GM12878 (cell line): ENCODE measurements around the gene DOCK7. TPM values are rescaled to one million over a fixed set of nuclear protein-coding genes. Genes with fewer than 3 reads are reported as not detected.

Experiments used
- ATAC-seq: fragments of 200-7000 bp; cut with Tn5 transposase; 3 replicates; pipeline ENCODE4 v1.9.1; 2020; ENCODE audit warnings: mild to moderate bottlenecking, moderate library complexity
- BruUV-seq: library from RNA; stranded (reverse); fragments of 400-500 nt; replicated peaks from 2 replicates; lab custom pipeline; 2021; lab: Mats Ljungman, UMichigan
- CTCF ChIA-PET: fragments of 300-600 bp; sonication (Branson Sonifier 250); formaldehyde crosslinking; extraction: SDS; loops from one replicate; lab custom pipeline; 2021; ENCODE audit warnings: inconsistent platforms; lab: Yijun Ruan, JAX
- POLR2A ChIA-PET: fragments of 350-600 bp; formaldehyde crosslinking; extraction: SDS; loops from one replicate; lab custom pipeline; 2021; ENCODE audit warnings: inconsistent platforms; lab: Charles Lee
- RAD21 ChIA-PET: fragments of 300-600 bp; sonication (Branson Sonifier 250); formaldehyde crosslinking; loops from one replicate; lab custom pipeline; 2023; ENCODE audit warnings: antibody characterized with exemption; ENCODE audit not compliant: unreplicated experiment; lab: Charles Lee
- SMC1A ChIA-PET: fragments of 300-600 bp; sonication (Branson Sonifier 250); formaldehyde crosslinking; loops from one replicate; lab custom pipeline; 2023; ENCODE audit not compliant: unreplicated experiment, uncharacterized antibody; lab: Charles Lee
- DNase-seq: peaks from one replicate; pipeline ENCODE4 v3.0.0-alpha.2; 2011; ENCODE audit warnings: low read depth, low spot score
- FAIRE-seq: peaks from 3 replicates; lab custom pipeline; 2011; peaks lifted over from hg19 to GRCh38; lab: Jason Lieb, UNC
- H2AFZ ChIP-seq: 2 replicates; pipeline ENCODE4 v1.6.0; 2011; ENCODE audit warnings: low read depth, low read length, control low read depth; ENCODE audit not compliant: control insufficient read depth
- H3K27ac ChIP-seq: 2 replicates; pipeline ENCODE4 v1.5.1; 2011; ENCODE audit warnings: control low read depth; ENCODE audit not compliant: control insufficient read depth, insufficient read depth
- H3K27me3 ChIP-seq, 2 experiments: replicated peaks in 1 of 2; 2 replicates each; pipeline versions ENCODE4 v1.6.0 to v1.6.1; 2011; ENCODE audit warnings: low read length in 1 of 2; ENCODE audit not compliant: control insufficient read depth in 2 of 2, insufficient read depth in 2 of 2
- H3K36me3 ChIP-seq, 2 experiments: 2 replicates each; pipeline ENCODE4 v1.5.1; 2011; ENCODE audit warnings: low read length in 1 of 2; ENCODE audit not compliant: control insufficient read depth in 2 of 2, insufficient read depth in 2 of 2
- H3K4me1 ChIP-seq: 2 replicates; pipeline ENCODE4 v1.6.1; 2011; ENCODE audit warnings: mild to moderate bottlenecking, low read length, moderate library complexity, mixed read lengths; ENCODE audit not compliant: control insufficient read depth, insufficient read depth
- H3K4me2 ChIP-seq: 2 replicates; pipeline ENCODE4 v1.6.0; 2011; ENCODE audit warnings: control low read depth; ENCODE audit not compliant: control insufficient read depth, insufficient read depth
- H3K4me3 ChIP-seq: fragments of 200-600 bp; sonication (generic); 2 replicates; pipeline ENCODE4 v1.5.1; 2016
- H3K79me2 ChIP-seq: 2 replicates; pipeline ENCODE4 v1.6.0; 2011; ENCODE audit warnings: low read length; ENCODE audit not compliant: control insufficient read depth, insufficient read depth
- H3K9ac ChIP-seq: 2 replicates; pipeline ENCODE4 v1.8.0; 2011; ENCODE audit warnings: low read length, control low read depth, mixed read lengths; ENCODE audit not compliant: control insufficient read depth, insufficient read depth
- H3K9me3 ChIP-seq: replicated peaks from 3 replicates; pipeline ENCODE4 v1.5.1; 2011; ENCODE audit warnings: mild to moderate bottlenecking, low read length; ENCODE audit not compliant: control insufficient read depth, insufficient read depth
- H4K20me1 ChIP-seq: 2 replicates; pipeline ENCODE4 v1.6.0; 2011; ENCODE audit not compliant: control insufficient read depth, insufficient read depth
- BCL11A ChIP-seq: IDR thresholded peaks from 2 replicates; pipeline ENCODE4 v1.6.1; 2011; ENCODE audit warnings: low read depth, low read length
- BHLHE40 ChIP-seq, 2 experiments: fragments of 450-650 bp in 1 of 2; IDR thresholded peaks; 2 replicates each; pipeline ENCODE4 v1.6.1; 2011 to 2017; ENCODE audit warnings: low read depth in 2 of 2, borderline replicate concordance in 1 of 2, improper control_type of control experiment in 1 of 2, low read length in 1 of 2, mild to moderate bottlenecking in 1 of 2
- CBX3 ChIP-seq: fragments of 200-600 bp; sonication (generic); IDR thresholded peaks from 2 replicates; pipeline ENCODE4 v1.6.1; 2016; ENCODE audit warnings: low read depth, borderline replicate concordance
- CHD2 ChIP-seq: IDR thresholded peaks from 2 replicates; pipeline ENCODE4 v1.6.1; 2011; ENCODE audit warnings: low read depth, low read length, improper control_type of control experiment, borderline replicate concordance
- GABPA ChIP-seq: IDR thresholded peaks from 2 replicates; pipeline ENCODE4 v1.6.1; 2014; ENCODE audit warnings: antibody characterized with exemption, low read depth, mild to moderate bottlenecking, inconsistent platforms
- KLF5 ChIP-seq: fragments of 450-650 bp; IDR thresholded peaks from 2 replicates; pipeline ENCODE4 v1.6.1; 2014; ENCODE audit warnings: mild to moderate bottlenecking; ENCODE audit not compliant: partially characterized antibody
- MEF2B ChIP-seq: fragments of 450-650 bp; IDR thresholded peaks from 2 replicates; pipeline ENCODE4 v1.6.1; 2018; ENCODE audit warnings: mild to moderate bottlenecking, moderate library complexity; ENCODE audit not compliant: partially characterized antibody, poor library complexity, severe bottlenecking
- NFYB ChIP-seq: IDR thresholded peaks from 2 replicates; pipeline ENCODE4 v1.6.1; 2011; ENCODE audit warnings: low read depth, mild to moderate bottlenecking, low read length, improper control_type of control experiment, moderate library complexity; ENCODE audit not compliant: insufficient read depth
- RFX5 ChIP-seq: IDR thresholded peaks from 2 replicates; pipeline ENCODE4 v1.6.1; 2011; ENCODE audit warnings: low read depth, low read length, improper control_type of control experiment
- TARDBP ChIP-seq: IDR thresholded peaks from 2 replicates; pipeline ENCODE4 v1.6.1; 2016; ENCODE audit warnings: borderline replicate concordance
- ZNF384 ChIP-seq: IDR thresholded peaks from 2 replicates; pipeline ENCODE4 v1.6.1; 2012; ENCODE audit warnings: low read depth, mild to moderate bottlenecking, low read length, improper control_type of control experiment, borderline replicate concordance
- ZNF622 ChIP-seq: fragments of 450-650 bp; IDR thresholded peaks from 2 replicates; pipeline ENCODE4 v1.6.1; 2017; ENCODE audit warnings: mild to moderate bottlenecking, inconsistent platforms
- WGBS: methylation state at CpG from one replicate; pipeline ENCODE4 v1.1.6; 2016; ENCODE audit warnings: low lambda C conversion rate; ENCODE audit not compliant: insufficient replicate concordance, insufficient coverage; ENCODE audit errors: missing lambda C conversion rate; 5-methylcytosine and 5-hydroxymethylcytosine counted together
- in situ Hi-C: fragments of 300-500 bp; cut with MboI; formaldehyde crosslinking; loops from 9 replicates; pipeline ENCODE4 v1.14.3; 2018; ENCODE audit warnings: mixed read lengths
- intact Hi-C: fragments of 100-400 bp; cut with micrococcal nuclease; formaldehyde crosslinking; loops from one replicate; pipeline ENCODE4 v1.14.2; 2022; ENCODE audit not compliant: unreplicated experiment
- polyA plus RNA-seq, 11 experiments: library from polyadenylated mRNA; depleted of rRNA in 4 of 11; unstranded in 6 of 11; stranded (reverse) in 5 of 11; fragments of >200 nt; fragmentation: Nextera tagmentation in 4 of 11; fragmentation: Illumina TruSeq in 1 of 11; extraction: Ambion mirVana in 4 of 11; extraction: Trizol in 1 of 11; gene quantifications; 1 replicate in 1 of 11; 2 replicates in 10 of 11; pipeline versions ENCODE4 v1.2.1 to v1.2.3, GENCODE V29; 2011 to 2016; ENCODE audit warnings: inconsistent platforms in 2 of 11, missing spikeins in 2 of 11, low read depth in 1 of 11
- total RNA-seq, 4 experiments: library from RNA; depleted of rRNA in 3 of 4; stranded (reverse); fragments of >200 nt in 3 of 4; fragmentation: Illumina TruSeq in 1 of 4; extraction: Trizol in 1 of 4; gene quantifications; 2 replicates each; pipeline versions ENCODE4 v1.2.1 to v1.2.3, GENCODE V29; 2013 to 2021
- TF ChIP-seq, protein P1 (sequence below): IDR thresholded peaks from 2 replicates; pipeline ENCODE4 v1.6.1; 2012; ENCODE audit warnings: low read depth, low read length, improper control_type of control experiment

DOCK7 gene
- total and polyA plus RNA-seq, 10 of the 15 experiments (the other 5 are each of a cell fraction or from before 2014, with no cell fraction given), result 4.8 to 34.6 (median 26.9) TPM

DNA sequence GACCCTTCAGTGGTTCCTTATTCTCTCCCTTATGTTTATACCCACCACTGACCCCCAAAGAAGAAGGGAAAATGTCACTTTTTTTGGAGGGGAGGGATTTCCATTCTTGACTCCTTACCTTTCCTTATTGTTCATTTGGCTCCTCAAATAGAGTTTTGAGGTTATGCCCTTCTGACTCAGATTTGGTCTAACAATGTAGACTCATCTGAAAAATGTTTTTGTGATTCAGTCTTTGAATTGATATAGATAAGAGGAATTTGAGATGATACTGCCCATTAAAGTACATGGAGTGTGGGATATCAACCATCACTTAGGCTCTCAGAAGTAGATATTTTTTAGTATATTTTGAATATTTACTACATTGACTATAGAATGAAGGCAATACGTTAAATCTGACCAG lies 235.2 kb downstream of the DOCK7 start:
- in situ Hi-C loops (no loop called here), intact Hi-C loops (loop anchor here (5.0 kb wide), 1 partner anchor 294 kb away; no protein-coding TSS in a partner anchor)
- no peaks in the 10 kb centered on the region; the same call in 2 of the 3 replicates for H3K9me3 ChIP-seq
- POLR2A ChIA-PET, result no interaction called here
- no peaks in the 10 kb centered on the region for H4K20me1 ChIP-seq
- no peak for DNase-seq
- CTCF ChIA-PET, result no interaction called here
- TF ChIP-seq GABPA (no peak), ZNF622 (no peak), KLF5 (no peak), BCL11A (no peak), BHLHE40 (IDR thresholded peaks at IDR 0.05; ENCODE audit: borderline replicate concordance in 1 of 2, low read depth in 2 of 2, low read length in 1 of 2) (no peak), CHD2 (no peak), RFX5 (no peak), ZNF384 (no peak), NFYB (no peak), TARDBP (no peak), CBX3 (no peak), MEF2B (no peak)
- TF ChIP-seq, protein P1, sequence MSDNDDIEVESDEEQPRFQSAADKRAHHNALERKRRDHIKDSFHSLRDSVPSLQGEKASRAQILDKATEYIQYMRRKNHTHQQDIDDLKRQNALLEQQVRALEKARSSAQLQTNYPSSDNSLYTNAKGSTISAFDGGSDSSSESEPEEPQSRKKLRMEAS, result no peak
- no peak overlapping the region for H3K4me2 ChIP-seq
- H3K9ac ChIP-seq, result no peak overlapping the region
- BruUV-seq, result no TSS peak
- no peak for FAIRE-seq
- RAD21 ChIA-PET, result no interaction called here
- H3K36me3 ChIP-seq, result peaks cover 4 to 8% of the 10 kb centered on the region in 2 experiments; a peak in 2 of 4 replicates
- H2AFZ ChIP-seq, result no peak overlapping the region
- peaks cover 7% of the 10 kb centered on the region; the same call in 1 of the 2 replicates for H3K4me1 ChIP-seq
- 86% methylated on average over 1 of the region's 1 CpG for WGBS
- no peak overlapping the region for H3K27ac ChIP-seq
- ATAC-seq, result no peak
- SMC1A ChIA-PET, result no interaction called here
- H3K79me2 ChIP-seq, result no peaks in the 10 kb centered on the region; the same call in 1 of the 2 replicates
- H3K27me3 ChIP-seq, result no peaks in the 10 kb centered on the region
- no peak overlapping the region for H3K4me3 ChIP-seq
